ENCODE measurements around the gene PLCL2. TPM values are rescaled to one million over a fixed set of nuclear protein-coding genes. Genes with fewer than 3 reads are reported as not detected.
A peak's percentile ranks its signal among the peaks of the same experiment; 100 is the strongest.

PLCL2 gene
- total RNA-seq, 1 donor from 2014 or later: 15.2 TPM

- Mint-ChIP-seq H3K9me3 (no peaks in the 10 kb centered on the region), H3K36me3 (ENCODE audit: low read depth) (peaks cover 38% of the 10 kb centered on the region), H3K27ac (no peak overlapping the region), H3K4me3 (no peak overlapping the region), H3K27me3 (no peaks in the 10 kb centered on the region), H3K4me1 (peaks cover 13% of the 10 kb centered on the region)
- DNase-seq: no peak
- intact Hi-C loops (cut with micrococcal nuclease): no loop called here
These were observed 129.5 kb downstream of the PLCL2 start for GRCh38 chr3:17014284-17014683.

- Mint-ChIP-seq H3K27ac (no peak overlapping the region), H3K9me3 (no peaks in the 10 kb centered on the region), H3K4me1 (peaks cover 13% of the 10 kb centered on the region), H3K27me3 (no peaks in the 10 kb centered on the region), H3K4me3 (no peak overlapping the region), H3K36me3 (ENCODE audit: low read depth) (peaks cover 38% of the 10 kb centered on the region)
- intact Hi-C loops (cut with micrococcal nuclease): no loop called here
- no peak for DNase-seq
These were observed 130.0 kb downstream of the PLCL2 start for GRCh38 chr3:17014709-17015108.

- peak overlapping the region; percentile 71 for H3K27ac Mint-ChIP-seq
- intact Hi-C loops (cut with micrococcal nuclease): loop anchor here (2.0 to 10.0 kb wide), 4 partner anchors 119 to 727 kb away; no protein-coding TSS in a partner anchor
These were observed 136.9 kb downstream of the PLCL2 start for GRCh38 chr3:17021614-17022013.

DNA sequence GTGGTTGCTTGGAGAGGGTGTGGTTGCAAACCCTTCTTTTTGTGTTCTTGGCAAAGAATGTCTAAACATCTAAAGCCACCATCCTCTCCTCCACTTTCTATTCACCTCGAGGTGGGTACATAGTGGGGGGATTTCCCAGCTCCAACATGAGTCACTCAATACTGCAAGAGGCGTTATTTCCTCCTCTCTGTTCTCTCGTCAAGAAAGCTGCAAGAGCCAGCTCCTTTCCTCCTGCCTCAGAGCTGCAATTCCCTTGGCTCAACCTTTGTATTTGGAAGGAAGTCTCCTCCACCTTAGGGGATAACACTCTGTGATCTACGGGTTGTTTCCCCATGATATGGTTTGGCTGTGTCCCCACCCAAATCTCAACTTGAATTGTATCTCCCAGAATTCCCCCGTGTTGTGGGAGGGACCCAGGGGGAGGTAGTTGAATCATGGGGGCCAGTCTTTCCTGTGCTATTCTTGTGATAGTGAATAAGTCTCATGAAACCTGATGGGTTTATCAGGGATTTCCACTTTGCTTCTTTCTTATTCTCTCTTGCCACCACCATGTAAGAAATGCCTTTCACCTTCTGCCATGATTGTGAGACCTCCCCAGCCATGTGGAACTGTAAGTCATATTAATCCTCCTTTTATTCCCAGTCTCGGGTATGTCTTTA is 138.4 kb downstream of the PLCL2 start:
- DNase-seq: peak; percentile 87
- H3K4me1 Mint-ChIP-seq: peaks cover 52% of the 10 kb centered on the region
- H3K27ac Mint-ChIP-seq: peak overlapping the region; percentile 88
- intact Hi-C loops (cut with micrococcal nuclease): loop anchor here (1.0 to 10.0 kb wide), 7 partner anchors 10 to 728 kb away; no protein-coding TSS in a partner anchor
- peaks cover 6% of the 10 kb centered on the region for H3K9me3 Mint-ChIP-seq
- no peaks in the 10 kb centered on the region for H3K27me3 Mint-ChIP-seq
- peaks cover 35% of the 10 kb centered on the region for H3K36me3 Mint-ChIP-seq (ENCODE audit: low read depth)
- peak overlapping the region; percentile 61 for H3K4me3 Mint-ChIP-seq

More at GRCh38 chr3:17021614-17022013, 136.9 kb downstream of the PLCL2 start:
- peaks cover 6% of the 10 kb centered on the region for H3K9me3 Mint-ChIP-seq
- H3K4me3 Mint-ChIP-seq: no peak overlapping the region
- H3K36me3 Mint-ChIP-seq (ENCODE audit: low read depth): peaks cover 38% of the 10 kb centered on the region
- DNase-seq: no peak
- peaks cover 49% of the 10 kb centered on the region for H3K4me1 Mint-ChIP-seq
- H3K27me3 Mint-ChIP-seq: no peaks in the 10 kb centered on the region

DNA sequence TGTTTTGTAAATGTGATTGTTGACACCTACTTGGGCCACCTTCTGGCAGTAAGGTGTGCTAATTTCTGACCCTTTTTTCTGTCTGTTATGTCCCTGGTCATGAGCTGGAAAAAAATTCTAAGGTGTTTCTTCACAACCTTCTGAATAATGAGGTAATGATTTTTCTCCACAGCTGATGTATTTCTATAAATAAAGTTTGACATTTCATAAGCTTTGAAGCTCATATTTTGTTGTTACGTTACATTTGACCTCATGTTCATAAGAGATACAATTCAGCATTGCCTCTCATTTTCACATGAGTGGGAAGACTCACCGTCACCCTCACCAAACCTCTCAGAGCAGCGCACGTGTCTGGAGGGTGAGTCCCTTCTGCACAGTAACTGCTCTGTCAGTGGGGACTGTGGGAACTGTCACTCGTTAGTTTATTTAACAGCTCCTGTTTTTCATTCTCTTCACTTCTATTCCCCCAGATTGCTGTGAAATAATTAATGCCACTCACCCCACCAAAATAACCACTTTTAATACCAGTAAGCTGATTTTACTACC is 140.9 kb downstream of the PLCL2 start:
- H3K27ac Mint-ChIP-seq: no peak overlapping the region
- peaks cover 34% of the 10 kb centered on the region for H3K36me3 Mint-ChIP-seq (ENCODE audit: low read depth)
- peak overlapping the region; percentile 7 for H3K4me3 Mint-ChIP-seq
- intact Hi-C loops (cut with micrococcal nuclease): loop anchor here (10.0 kb wide), 1 partner anchor 731 kb away; no protein-coding TSS in a partner anchor
- H3K4me1 Mint-ChIP-seq: peaks cover 72% of the 10 kb centered on the region
- H3K9me3 Mint-ChIP-seq: peaks cover 6% of the 10 kb centered on the region
- no peak for DNase-seq
- H3K27me3 Mint-ChIP-seq: no peaks in the 10 kb centered on the region

DNA sequence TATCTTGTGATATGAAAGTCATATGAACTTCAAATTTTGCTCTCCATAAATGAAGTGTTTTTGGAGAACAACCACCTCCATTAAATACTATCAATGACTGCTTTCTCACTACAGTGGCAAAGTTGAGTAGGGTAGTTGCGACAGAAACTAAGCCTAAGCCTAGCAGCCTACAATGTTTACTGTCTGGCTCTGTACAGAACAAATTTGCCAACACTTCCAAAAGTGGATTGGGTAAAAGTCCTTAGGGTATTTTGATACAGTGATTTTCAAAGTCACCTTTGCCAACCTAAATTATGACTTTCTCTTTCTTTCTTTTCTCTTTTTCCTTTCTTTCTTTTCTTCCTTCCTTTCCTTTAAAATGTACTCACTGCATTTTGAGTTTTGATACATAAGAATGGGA is 142.6 kb downstream of the PLCL2 start:
- no peak overlapping the region for H3K4me3 Mint-ChIP-seq
- H3K9me3 Mint-ChIP-seq: no peaks in the 10 kb centered on the region
- no peak for DNase-seq
- H3K27me3 Mint-ChIP-seq: no peaks in the 10 kb centered on the region
- intact Hi-C loops (cut with micrococcal nuclease): loop anchor here (10.0 kb wide), 1 partner anchor 733 kb away; no protein-coding TSS in a partner anchor
- no peak overlapping the region for H3K27ac Mint-ChIP-seq
- H3K4me1 Mint-ChIP-seq: peaks cover 65% of the 10 kb centered on the region
- H3K36me3 Mint-ChIP-seq (ENCODE audit: low read depth): peaks cover 25% of the 10 kb centered on the region

DNA sequence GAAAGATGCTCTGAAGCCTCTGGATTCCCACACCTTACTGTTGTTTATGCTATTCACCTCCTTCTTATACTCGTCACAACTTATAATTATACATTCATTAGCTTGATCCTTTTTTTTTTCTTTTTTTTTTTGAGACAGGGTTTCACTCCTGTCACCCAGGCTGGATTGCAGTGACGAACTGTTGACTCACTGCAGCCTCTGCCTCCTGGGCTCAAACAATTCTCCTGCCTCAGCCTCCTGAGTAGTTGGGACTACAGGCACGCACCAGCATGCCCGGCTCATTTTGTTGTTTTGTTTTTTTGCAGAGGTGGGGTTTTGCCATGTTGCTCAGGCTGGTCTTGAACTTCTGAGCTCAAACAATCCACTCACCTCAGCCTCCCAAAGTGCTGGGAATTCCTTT is 143.6 kb downstream of the PLCL2 start:
- DNase-seq: no peak
- peaks cover 21% of the 10 kb centered on the region for H3K36me3 Mint-ChIP-seq (ENCODE audit: low read depth)
- intact Hi-C loops (cut with micrococcal nuclease): loop anchor here (10.0 kb wide), 1 partner anchor 734 kb away; no protein-coding TSS in a partner anchor
- peaks cover 65% of the 10 kb centered on the region for H3K4me1 Mint-ChIP-seq
- no peak overlapping the region for H3K27ac Mint-ChIP-seq
- no peak overlapping the region for H3K4me3 Mint-ChIP-seq
- no peaks in the 10 kb centered on the region for H3K9me3 Mint-ChIP-seq
- no peaks in the 10 kb centered on the region for H3K27me3 Mint-ChIP-seq

GRCh38 chr3:17030438-17030837 is 145.7 kb downstream of the PLCL2 start:
- Mint-ChIP-seq H3K36me3 (ENCODE audit: low read depth) (peaks cover 15% of the 10 kb centered on the region), H3K4me1 (peaks cover 64% of the 10 kb centered on the region), H3K9me3 (no peaks in the 10 kb centered on the region), H3K27ac (no peak overlapping the region), H3K4me3 (no peak overlapping the region), H3K27me3 (no peaks in the 10 kb centered on the region)
- DNase-seq: no peak
- intact Hi-C loops (cut with micrococcal nuclease): loop anchor here (5.0 to 10.0 kb wide), 4 partner anchors 188 to 714 kb away; partner anchors contain the start of gene TBC1D5

GRCh38 chr3:17030956-17031652 is 146.3 kb downstream of the PLCL2 start:
- peaks cover 58% of the 10 kb centered on the region for H3K4me1 Mint-ChIP-seq
- H3K9me3 Mint-ChIP-seq: no peaks in the 10 kb centered on the region
- intact Hi-C loops (cut with micrococcal nuclease): loop anchor here (5.0 to 10.0 kb wide), 4 partner anchors 189 to 714 kb away; partner anchors contain the start of gene TBC1D5
- peak; percentile 52 for DNase-seq
- no peak overlapping the region for H3K4me3 Mint-ChIP-seq
- H3K27ac Mint-ChIP-seq: peak overlapping the region; percentile 9
- H3K36me3 Mint-ChIP-seq (ENCODE audit: low read depth): peaks cover 15% of the 10 kb centered on the region
- no peaks in the 10 kb centered on the region for H3K27me3 Mint-ChIP-seq

- Mint-ChIP-seq H3K4me3 (peak overlapping the region; percentile 1), H3K36me3 (ENCODE audit: low read depth) (peaks cover 18% of the 10 kb centered on the region), H3K27ac (peak overlapping the region; percentile 46), H3K27me3 (no peaks in the 10 kb centered on the region), H3K4me1 (peaks cover 61% of the 10 kb centered on the region), H3K9me3 (no peaks in the 10 kb centered on the region)
- DNase-seq: peak; percentile 55
- intact Hi-C loops (cut with micrococcal nuclease): loop anchor here (1.0 to 10.0 kb wide), 7 partner anchors 9 to 712 kb away; partner anchors contain the start of gene TBC1D5
These were observed 147.8 kb downstream of the PLCL2 start for GRCh38 chr3:17032407-17033034.

- intact Hi-C loops (cut with micrococcal nuclease): loop anchor here (1.0 to 10.0 kb wide), 7 partner anchors 10 to 711 kb away; partner anchors contain the start of gene TBC1D5
- Mint-ChIP-seq H3K9me3 (no peaks in the 10 kb centered on the region), H3K27me3 (no peaks in the 10 kb centered on the region), H3K4me3 (no peak overlapping the region), H3K36me3 (ENCODE audit: low read depth) (peaks cover 15% of the 10 kb centered on the region), H3K27ac (peak overlapping the region; percentile 57), H3K4me1 (peaks cover 56% of the 10 kb centered on the region)
- DNase-seq: peak; percentile 64
These were observed 148.9 kb downstream of the PLCL2 start for GRCh38 chr3:17033516-17034168.

DNA sequence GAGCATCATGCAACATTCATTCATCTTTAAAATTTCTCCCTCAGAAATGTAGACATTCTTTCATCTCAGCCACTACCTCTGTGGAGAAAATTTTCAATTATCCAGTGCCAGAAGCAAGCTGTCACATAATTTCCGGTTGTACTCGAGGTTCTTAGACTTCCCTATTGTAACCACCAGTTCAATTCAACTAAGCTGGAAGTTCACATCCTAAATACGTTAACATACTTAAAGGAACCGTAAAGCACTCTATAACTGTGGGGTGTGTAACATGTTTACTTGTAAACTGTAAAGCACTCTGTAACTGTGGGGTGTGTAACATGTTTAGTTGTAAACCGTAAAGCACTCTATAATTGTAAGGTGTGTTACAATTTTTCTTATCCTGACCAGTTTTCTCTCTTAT is 150.3 kb downstream of the PLCL2 start:
- peaks cover 53% of the 10 kb centered on the region for H3K4me1 Mint-ChIP-seq
- no peaks in the 10 kb centered on the region for H3K27me3 Mint-ChIP-seq
- intact Hi-C loops (cut with micrococcal nuclease): loop anchor here (10.0 kb wide), 1 partner anchor 710 kb away; the partner anchor contains the start of gene TBC1D5

GRCh38 chr3:17035966-17036365 is 151.2 kb downstream of the PLCL2 start:
- Mint-ChIP-seq H3K36me3 (ENCODE audit: low read depth) (peaks cover 15% of the 10 kb centered on the region), H3K27ac (no peak overlapping the region), H3K27me3 (no peaks in the 10 kb centered on the region), H3K9me3 (no peaks in the 10 kb centered on the region), H3K4me3 (no peak overlapping the region), H3K4me1 (peaks cover 47% of the 10 kb centered on the region)
- no peak for DNase-seq
- intact Hi-C loops (cut with micrococcal nuclease): loop anchor here (10.0 kb wide), 1 partner anchor 709 kb away; the partner anchor contains the start of gene TBC1D5

More for the DNA sequence above, 150.3 kb downstream of the PLCL2 start:
- Mint-ChIP-seq H3K36me3 (ENCODE audit: low read depth) (peaks cover 12% of the 10 kb centered on the region), H3K9me3 (no peaks in the 10 kb centered on the region), H3K4me3 (no peak overlapping the region), H3K27ac (no peak overlapping the region)
- no peak for DNase-seq

All from activated CD4-positive, alpha-beta T cell treated with anti-CD3 and anti-CD28 coated beads, Interleukin-2, amount 10 ng/mL, durations not matched to agents 24 days and 14 days (primary cell).